ENCODE results near the gene BLOC1S1.

BLOC1S1 gene

GRCh38 chr12:55717011-55718007, 1.5 kb downstream of the BLOC1S1 start:
- Histone ChIP-seq H3K4me3 (ENCODE audit: low read depth, low read length) (peak overlapping the region; percentile 72), H2AFZ (no peak overlapping the region), H3K27ac (peak overlapping the region; percentile 26), H3K4me1 (peaks cover 7% of the 10 kb centered on the region), H3K9ac (no peak overlapping the region), H3K9me3 (ENCODE audit: control insufficient read depth, low read length) (no peaks in the 10 kb centered on the region), H3K36me3 (ENCODE audit: control insufficient read depth, insufficient read depth, low read length) (no peaks in the 10 kb centered on the region), H3K79me2 (no peaks in the 10 kb centered on the region), H3K27me3 (ENCODE audit: control insufficient read depth, insufficient read depth, low read length) (no peaks in the 10 kb centered on the region), H3K4me2 (ENCODE audit: low read length) (peak overlapping the region; percentile 94)
- TF ChIP-seq CTCF (IDR thresholded peaks at IDR 0.05), result no peak

- H3K27me3 ChIP-seq (ENCODE audit: control insufficient read depth, insufficient read depth, low read length), result no peaks in the 10 kb centered on the region
- TF ChIP-seq CTCF (IDR thresholded peaks at IDR 0.05), result no peak
- no peak overlapping the region for H2AFZ ChIP-seq
- no peak overlapping the region for H3K9ac ChIP-seq
- no peaks in the 10 kb centered on the region for H3K9me3 ChIP-seq (ENCODE audit: control insufficient read depth, low read length)
- no peaks in the 10 kb centered on the region for H3K79me2 ChIP-seq
- H3K4me3 ChIP-seq (ENCODE audit: low read depth, low read length), result no peak overlapping the region
- H3K36me3 ChIP-seq (ENCODE audit: control insufficient read depth, insufficient read depth, low read length), result no peaks in the 10 kb centered on the region
- H3K27ac ChIP-seq, result peak overlapping the region; percentile 26
- no peak overlapping the region for H3K4me2 ChIP-seq (ENCODE audit: low read length)
- H3K4me1 ChIP-seq, result peaks cover 7% of the 10 kb centered on the region
Observed at GRCh38 chr12:55718015-55718414, 2.2 kb downstream of the BLOC1S1 start.

- Histone ChIP-seq H3K4me2 (ENCODE audit: low read length) (no peak overlapping the region), H3K9me3 (ENCODE audit: control insufficient read depth, low read length) (no peaks in the 10 kb centered on the region), H3K9ac (no peak overlapping the region), H3K27ac (peak overlapping the region; percentile 48), H3K27me3 (ENCODE audit: control insufficient read depth, insufficient read depth, low read length) (no peaks in the 10 kb centered on the region), H3K4me3 (ENCODE audit: low read depth, low read length) (no peak overlapping the region), H3K79me2 (no peaks in the 10 kb centered on the region), H3K36me3 (ENCODE audit: control insufficient read depth, insufficient read depth, low read length) (no peaks in the 10 kb centered on the region), H3K4me1 (peaks cover 7% of the 10 kb centered on the region), H2AFZ (no peak overlapping the region)
- no peak for TF ChIP-seq CTCF (IDR thresholded peaks at IDR 0.05)
Observed at GRCh38 chr12:55718624-55719275, 2.9 kb downstream of the BLOC1S1 start.

GRCh38 chr12:55719371-55719770, 3.5 kb downstream of the BLOC1S1 start:
- Histone ChIP-seq H3K36me3 (ENCODE audit: control insufficient read depth, insufficient read depth, low read length) (no peaks in the 10 kb centered on the region), H3K9ac (no peak overlapping the region), H3K4me3 (ENCODE audit: low read depth, low read length) (no peak overlapping the region), H3K4me1 (peaks cover 7% of the 10 kb centered on the region), H3K9me3 (ENCODE audit: control insufficient read depth, low read length) (no peaks in the 10 kb centered on the region), H3K4me2 (ENCODE audit: low read length) (no peak overlapping the region), H3K27ac (peak overlapping the region; percentile 48), H2AFZ (no peak overlapping the region), H3K27me3 (ENCODE audit: control insufficient read depth, insufficient read depth, low read length) (no peaks in the 10 kb centered on the region), H3K79me2 (no peaks in the 10 kb centered on the region)
- TF ChIP-seq CTCF (IDR thresholded peaks at IDR 0.05), result no peak
